Erythroblast (primary cell): ENCODE measurements around the gene SPATS1.
A peak's percentile ranks its signal among the peaks of the same experiment; 100 is the strongest.

Experiments
- DNase-seq, 2 experiments: peaks; one replicate each; lab custom pipeline; 2025; lab: John Stamatoyannopoulos, UW
- GATA1 ChIP-seq: IDR thresholded peaks from 2 replicates; pipeline ENCODE4 v1.6.1; 2011; ENCODE audit warnings: low read depth, mild to moderate bottlenecking, control low read depth, low read length, moderate library complexity
- POLR2A ChIP-seq: IDR thresholded peaks from 2 replicates; pipeline ENCODE4 v1.6.1; 2011; ENCODE audit warnings: mild to moderate bottlenecking, low read length

The SPATS1 gene

GRCh38 chr6:44373787-44374186 lies 31.3 kb downstream of the SPATS1 start:
- TF ChIP-seq GATA1 (no peak), POLR2A (no peak)
- DNase-seq: no peak

GRCh38 chr6:44375071-44375470 lies 32.6 kb downstream of the SPATS1 start:
- DNase-seq: no peak
- TF ChIP-seq POLR2A (no peak), GATA1 (no peak)

GRCh38 chr6:44377484-44377883 lies 35.0 kb downstream of the SPATS1 start:
- DNase-seq: no peak
- TF ChIP-seq GATA1: no peak
- TF ChIP-seq POLR2A: no peak

- no peak for DNase-seq
- TF ChIP-seq GATA1 (no peak), POLR2A (no peak)
These were observed 35.5 kb downstream of the SPATS1 start for GRCh38 chr6:44377971-44378370.

GRCh38 chr6:44381739-44382138 lies 39.3 kb downstream of the SPATS1 start:
- no peak for DNase-seq
- TF ChIP-seq POLR2A: no peak
- TF ChIP-seq GATA1: no peak

- TF ChIP-seq POLR2A: no peak
- no peak for TF ChIP-seq GATA1
These were observed 44.0 kb downstream of the SPATS1 start for GRCh38 chr6:44386364-44386928.

GRCh38 chr6:44386929-44387345 lies 44.5 kb downstream of the SPATS1 start:
- no peak for TF ChIP-seq POLR2A
- no peak for TF ChIP-seq GATA1
- DNase-seq: no peak

More at GRCh38 chr6:44386364-44386928, 44.0 kb downstream of the SPATS1 start:
- DNase-seq: no peak

GRCh38 chr6:44387346-44388134 lies 45.1 kb downstream of the SPATS1 start, which contains the start of gene CDC5L:
Gene CDC5L (plus strand): TSS chr6:44387706. CDS start chr6:44387824, 118 bp downstream.
- DNase-seq: peak; percentile 98
- TF ChIP-seq GATA1: no peak
- peak; percentile 93 for TF ChIP-seq POLR2A

GRCh38 chr6:44388135-44388487 lies 45.7 kb downstream of the SPATS1 start:
- TF ChIP-seq POLR2A: no peak
- TF ChIP-seq GATA1: no peak
- peak in 1 of 2 experiments; percentile 76 for DNase-seq

- TF ChIP-seq POLR2A: no peak
- no peak for TF ChIP-seq GATA1
- DNase-seq: peak in 1 of 2 experiments; percentile 30
These were observed 46.4 kb downstream of the SPATS1 start for GRCh38 chr6:44388887-44389286.

- DNase-seq: peak in 1 of 2 experiments; percentile 15
- no peak for TF ChIP-seq GATA1
- no peak for TF ChIP-seq POLR2A
These were observed 47.8 kb downstream of the SPATS1 start for GRCh38 chr6:44390158-44390683.
